ENCODE data around the gene BRF1. TPM values are rescaled to one million over a fixed set of nuclear protein-coding genes. Genes with fewer than 3 reads are reported as not detected.
A peak's percentile ranks its signal among the peaks of the same experiment; 100 is the strongest.

BRF1 gene
- total RNA-seq, 1 donor from 2014 or later: 59.8 TPM

DNA sequence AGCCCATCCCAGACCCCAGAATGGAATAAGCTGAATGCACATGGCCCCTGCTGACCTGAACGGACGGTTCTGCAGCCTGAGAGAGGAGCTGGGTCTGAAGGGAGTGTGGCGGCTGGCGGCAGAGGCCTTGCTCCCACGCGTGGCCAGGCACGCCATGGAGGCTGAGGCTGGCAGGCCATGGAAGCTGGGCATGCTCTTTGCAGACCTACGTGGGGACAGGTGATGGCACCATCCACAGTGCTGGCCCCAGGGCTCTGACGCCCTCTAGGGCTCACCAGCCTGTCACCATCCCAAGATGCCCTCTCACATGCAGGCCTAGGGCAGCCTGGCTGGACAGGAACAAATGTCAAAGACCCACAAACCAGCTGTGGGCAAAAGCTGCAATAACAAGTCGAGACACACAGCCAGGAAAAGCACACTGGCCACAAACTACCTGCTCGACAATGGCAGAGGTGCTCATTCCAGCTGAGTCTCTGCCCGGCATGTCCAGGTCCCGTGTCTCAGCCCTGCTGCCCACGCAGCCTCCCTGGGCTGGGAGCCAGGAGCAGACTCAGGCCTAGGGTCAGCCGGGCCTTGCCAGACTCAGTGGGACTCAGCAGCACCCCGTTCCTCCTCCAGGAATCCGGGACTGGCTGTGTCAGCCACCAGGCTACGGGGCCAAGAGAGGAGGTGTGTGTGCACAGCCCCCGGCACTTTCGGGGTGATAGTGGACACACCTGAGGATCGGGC, 32.8 kb downstream of the BRF1 start:
- DNase-seq: no peak

DNA sequence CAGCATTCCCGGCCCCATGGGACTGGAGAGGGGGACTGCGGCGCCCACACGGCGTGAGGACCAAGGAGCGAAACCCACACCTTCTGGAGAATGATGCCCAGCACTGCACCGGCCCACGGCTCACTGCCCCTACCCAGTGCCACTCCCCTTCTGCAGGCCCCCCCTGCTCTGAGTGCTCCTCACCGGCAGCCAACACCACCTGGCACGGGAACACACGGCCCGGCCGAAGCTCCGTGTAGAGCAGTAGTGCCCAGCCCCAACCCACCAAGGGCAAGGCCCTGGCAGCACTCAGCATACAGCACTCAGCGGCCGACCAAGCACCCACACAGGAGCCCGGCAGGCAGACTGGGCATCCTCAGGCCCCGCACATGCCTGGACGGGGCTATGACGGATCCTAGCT, 39.0 kb downstream of the BRF1 start:
- no peak for DNase-seq

DNA sequence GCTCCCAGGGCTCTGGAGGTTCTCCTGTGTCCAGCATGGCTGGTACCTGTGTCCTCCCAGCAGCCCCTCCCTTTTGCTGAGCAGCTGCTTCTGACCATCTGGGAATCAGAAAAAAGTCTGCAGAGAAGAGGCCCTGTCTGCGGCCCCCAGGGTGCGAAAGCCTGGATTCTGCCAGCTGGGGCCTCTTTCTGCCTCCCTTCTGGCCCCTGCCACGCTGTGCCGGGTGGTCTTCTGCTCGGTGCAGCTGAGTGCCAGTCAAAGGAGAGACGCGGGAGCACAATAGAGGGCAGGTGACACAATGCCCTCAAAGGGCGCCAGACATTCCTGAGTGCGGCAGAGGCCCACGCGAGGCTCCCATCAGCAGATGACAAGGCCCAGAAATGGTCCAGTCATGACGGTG, 39.8 kb downstream of the BRF1 start:
- peak; percentile 27 for DNase-seq

DNA sequence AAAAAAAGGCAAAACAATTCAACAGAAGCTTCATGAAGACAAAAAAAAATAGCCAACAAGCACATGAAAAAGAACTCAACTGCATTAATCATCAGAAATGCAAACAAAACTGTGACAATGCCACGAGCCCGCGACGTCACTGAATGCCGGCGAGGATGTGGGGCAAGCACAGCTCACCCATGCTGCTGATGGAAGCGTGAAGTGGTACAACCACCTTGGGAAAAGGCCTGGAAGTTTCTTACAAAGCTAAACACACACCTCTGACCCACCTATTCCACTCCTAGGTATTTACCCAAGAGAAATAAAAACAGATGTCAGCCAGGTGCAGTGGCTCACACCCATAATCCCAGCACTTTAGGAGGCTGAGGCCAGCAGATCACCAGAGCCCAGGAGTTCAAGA, 42.0 kb downstream of the BRF1 start:
- DNase-seq: no peak

DNA sequence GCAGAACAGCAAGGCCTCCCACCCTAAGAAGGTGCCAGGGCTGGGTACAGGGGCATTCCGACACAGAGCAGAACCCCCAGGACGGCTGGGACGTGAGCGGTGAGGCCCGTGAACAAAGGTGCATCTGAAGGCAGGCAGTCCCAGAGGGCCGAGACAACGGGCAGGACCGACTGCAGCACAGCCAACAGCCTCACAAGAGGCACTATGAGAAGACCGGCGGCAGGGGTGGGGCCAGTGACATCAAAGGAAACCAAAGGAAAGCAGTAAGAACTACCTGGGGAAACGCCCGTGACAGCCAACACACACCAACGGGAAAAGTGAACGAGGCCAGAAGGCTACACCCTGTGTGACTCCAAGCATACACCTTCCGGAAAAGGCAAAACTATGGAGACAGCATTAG, 43.3 kb downstream of the BRF1 start:
- no peak for DNase-seq

DNA sequence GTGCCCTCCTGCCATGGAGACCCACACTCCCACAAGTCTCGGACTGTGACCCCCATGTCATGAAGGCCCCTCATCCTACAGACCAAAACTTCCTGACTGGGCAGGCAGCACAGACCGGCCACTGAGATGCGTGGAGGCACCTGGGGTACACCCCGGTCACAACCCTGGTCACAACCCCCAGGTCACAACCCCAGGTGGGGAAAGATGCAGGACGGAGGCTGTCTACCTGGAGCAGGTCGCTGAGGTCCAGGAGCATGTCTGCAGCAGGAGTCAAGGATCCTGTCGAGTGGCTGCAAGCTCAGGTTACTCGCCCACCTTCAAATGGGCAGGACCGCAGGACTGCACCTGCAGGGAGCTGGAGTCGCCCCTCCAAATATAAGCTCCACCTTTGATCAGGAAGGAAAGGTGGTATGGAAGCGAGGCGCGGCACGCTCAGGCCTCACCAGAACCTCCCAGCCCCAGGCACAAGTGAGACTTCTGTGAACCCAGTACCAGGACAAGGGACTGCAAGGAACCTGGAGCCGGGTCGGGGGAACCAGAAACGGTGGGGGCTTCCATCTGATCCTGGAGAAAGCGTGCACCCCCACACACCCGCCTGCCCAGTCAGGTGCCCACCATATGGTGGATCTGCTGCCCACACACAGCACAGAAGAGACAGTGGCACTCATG, 44.4 kb downstream of the BRF1 start:
- DNase-seq: no peak

DNA sequence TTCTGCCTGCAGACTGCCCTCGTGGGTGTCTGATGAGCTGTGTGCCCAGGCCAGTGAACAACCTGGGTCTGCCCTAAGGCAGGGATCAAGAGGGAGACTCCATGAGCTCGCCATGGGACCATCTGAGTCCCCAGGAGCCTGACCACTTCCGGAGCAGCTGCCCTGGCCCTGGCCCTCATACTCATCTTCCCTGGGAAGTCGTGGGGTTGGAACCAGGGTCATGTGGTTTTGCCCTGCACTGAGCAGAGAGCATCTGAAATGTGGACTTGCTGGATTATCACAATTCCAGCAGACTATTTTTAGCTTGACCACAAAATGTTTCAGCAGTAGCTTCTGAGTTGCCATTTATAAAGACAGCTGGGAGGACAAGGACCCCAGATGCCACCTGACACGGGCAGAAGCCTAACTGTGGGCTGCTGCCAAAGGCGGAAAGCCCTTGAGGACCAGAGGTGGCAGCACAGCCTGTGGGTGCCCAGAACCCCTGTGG, 45.7 kb downstream of the BRF1 start:
- peak; percentile 73 for DNase-seq

DNA sequence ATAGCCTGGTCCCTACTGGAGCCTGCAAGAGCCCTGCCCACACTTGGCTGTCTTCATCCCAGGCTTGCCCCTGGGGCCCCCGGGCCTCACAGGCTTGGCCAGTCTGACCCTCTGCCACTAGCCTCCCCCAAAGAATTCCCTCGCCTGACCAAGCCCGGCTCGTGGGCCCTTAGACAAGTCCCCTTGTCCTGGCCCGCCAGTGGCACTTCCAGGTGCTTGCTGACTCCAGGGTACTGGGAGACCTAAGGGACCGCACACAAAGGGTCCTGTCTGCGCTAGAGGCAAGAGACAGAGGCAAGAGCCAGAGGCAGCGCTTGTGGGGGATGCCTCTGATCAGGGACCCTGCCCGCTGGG, 47.5 kb downstream of the BRF1 start:
- no peak for DNase-seq

DNA sequence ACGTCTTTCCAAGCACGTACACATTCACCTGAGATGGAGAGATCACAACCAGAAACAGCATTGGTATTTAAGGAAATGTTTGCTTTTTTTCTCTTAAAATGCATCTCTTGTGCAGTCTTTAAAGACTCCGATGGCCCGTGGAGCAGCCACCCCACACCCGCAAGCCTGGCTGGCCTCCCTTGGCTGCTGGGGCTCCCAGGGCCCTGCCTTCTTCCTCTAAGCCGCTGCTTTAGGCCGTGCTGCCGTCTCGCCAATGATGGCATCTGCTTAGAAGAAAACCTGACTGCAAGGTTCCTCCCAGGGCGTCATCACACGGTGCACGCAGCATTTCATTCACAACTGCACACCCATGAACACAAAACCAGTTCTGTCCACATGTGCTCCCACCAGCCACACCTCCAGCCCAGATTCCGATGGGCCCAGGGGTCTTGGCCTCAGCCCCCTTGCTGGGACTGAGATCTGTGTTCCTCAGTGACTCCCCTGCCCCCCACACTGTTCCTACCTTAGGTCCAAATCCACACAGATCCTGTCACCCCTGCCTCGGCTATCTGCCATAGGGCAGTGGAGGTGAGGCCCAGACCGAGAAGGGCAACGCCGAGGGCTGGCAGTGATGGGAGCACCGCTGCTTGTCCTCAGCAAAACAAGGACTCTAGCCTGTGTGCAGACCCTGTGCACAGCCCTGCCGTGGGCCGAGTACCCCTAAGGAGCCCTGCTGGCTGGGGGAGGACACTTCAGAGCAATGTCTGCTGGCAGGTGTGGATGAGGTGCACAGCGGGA, 48.1 kb downstream of the BRF1 start:
- no peak for DNase-seq

DNA sequence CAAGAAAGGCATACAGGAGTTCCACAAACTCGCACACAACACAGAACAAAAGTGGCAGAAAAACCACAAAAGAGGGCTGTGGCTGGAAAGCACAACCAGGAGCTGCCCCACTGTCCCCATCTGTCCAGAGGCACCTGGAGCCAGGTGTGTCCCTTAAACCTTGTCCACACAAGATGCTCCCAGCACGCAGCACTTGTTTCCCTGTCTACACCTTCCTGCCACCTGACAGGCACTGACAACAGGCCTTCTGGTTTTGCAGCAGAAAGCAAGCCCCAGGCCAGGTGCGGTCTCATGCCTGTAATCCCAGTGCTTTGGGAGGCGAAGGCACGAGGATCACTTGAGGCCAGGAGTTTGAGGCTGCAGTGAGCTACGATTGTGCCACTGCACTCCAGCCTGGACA, 48.9 kb downstream of the BRF1 start:
- no peak for DNase-seq

DNA sequence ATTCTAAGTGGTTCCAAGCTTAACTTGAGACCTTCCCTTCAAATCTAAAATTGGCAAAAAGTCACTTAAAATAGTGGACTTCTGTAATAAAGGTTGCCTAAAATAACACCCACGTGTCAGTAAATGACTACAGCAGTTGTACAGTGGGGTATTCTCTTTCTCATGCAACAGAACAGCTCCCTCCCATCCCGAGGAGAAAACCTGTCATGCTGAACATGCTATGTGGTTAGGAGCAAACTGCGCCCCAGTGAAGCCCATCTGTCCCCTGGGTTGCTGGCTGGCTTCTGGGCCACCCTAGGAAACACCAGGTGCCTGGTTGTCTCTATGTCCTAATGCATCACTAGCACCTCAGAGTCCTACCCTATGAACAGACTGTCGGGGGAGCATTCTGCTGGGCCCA, 49.8 kb downstream of the BRF1 start:
- DNase-seq: no peak

DNA sequence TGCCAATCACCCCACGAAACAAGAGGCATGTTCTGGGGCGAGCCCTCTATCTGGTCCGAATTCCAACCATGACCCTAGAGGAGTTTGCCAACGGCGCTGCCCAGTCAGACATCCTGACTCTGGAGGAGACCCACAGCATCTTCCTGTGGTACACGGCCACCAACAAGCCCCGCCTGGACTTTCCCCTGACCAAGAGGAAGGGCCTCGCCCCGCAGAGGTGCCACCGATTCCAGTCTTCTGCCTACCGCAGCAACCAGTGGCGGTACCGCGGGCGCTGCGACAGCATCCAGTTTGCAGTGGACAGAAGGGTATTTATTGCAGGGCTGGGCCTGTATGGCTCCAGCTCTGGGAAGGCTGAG, 50.8 kb downstream of the BRF1 start:
- DNase-seq: no peak

DNA sequence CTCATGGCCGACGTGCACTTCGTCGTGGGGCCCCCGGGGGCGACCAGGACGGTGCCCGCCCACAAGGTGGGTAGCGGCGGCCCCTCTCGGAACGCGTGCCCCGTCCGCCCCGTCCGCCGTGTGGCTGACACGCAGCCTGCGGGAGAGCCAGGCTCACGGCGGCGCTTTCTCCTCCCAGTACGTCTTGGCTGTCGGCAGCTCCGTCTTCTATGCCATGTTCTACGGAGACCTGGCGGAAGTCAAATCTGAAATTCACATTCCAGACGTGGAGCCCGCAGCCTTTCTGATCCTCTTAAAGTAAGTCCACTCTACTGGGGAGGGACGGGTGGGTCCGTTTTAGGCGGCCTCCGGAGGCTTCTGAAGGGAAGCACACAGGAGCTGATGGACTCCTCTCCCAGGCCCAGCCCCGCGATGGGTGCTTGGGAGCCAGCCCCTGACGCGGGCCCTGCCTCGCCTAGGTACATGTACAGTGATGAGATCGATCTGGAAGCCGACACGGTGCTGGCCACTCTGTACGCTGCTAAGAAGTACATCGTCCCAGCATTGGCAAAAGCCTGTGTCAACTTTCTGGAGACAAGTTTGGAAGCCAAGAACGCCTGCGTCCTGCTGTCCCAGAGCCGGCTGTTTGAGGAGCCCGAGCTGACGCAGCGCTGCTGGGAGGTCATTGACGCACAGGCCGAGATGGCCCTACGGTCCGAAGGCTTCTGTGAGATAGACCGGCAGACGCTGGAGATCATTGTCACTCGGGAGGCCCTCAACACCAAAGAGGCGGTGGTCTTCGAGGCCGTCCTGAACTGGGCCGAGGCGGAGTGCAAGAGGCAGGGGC, 51.4 kb downstream of the BRF1 start:
- peak; percentile 33 for DNase-seq

DNA sequence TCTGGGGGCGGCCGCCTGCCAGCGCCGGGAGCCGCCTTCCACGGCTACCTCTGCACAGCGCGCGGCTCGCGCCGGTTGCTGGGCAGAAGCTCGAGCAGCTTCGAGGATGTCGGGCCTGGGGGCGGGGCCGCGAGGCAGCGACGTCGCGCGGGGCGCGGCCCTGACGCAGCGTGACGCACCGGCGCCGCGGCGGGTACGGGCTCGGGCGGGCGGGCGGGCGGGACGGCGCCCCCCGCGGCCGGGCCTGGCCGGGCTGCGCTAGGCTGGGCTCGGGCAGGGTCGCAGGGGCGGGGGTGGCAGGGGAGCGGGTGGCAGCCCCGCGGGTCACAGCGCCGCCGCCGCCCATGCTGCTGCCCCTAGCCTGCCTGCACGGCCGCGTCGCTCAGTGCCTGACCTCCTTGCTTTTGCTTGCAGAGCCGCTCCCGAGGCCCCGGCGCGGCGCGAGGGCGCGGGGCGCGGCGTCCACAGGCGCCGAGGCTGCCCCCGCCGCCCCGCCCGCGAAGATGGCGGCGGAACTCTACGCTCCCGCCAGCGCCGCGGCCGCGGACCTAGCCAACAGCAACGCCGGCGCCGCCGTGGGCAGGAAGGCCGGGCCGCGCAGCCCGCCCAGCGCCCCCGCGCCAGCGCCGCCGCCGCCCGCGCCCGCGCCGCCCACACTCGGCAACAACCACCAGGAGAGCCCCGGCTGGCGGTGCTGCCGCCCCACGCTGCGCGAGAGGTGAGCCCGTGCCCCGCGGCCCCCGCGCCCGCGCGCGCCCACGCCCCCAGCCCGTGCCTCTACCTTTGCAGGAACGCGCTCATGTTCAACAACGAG, 52.2 kb downstream of the BRF1 start, which contains the start of gene BTBD6:
BTBD6 (plus strand) TSS at position 166 of the 814 bp plus-strand sequence; CDS start at position 345, 179 bp downstream.
- peak; percentile 94 for DNase-seq

DNA sequence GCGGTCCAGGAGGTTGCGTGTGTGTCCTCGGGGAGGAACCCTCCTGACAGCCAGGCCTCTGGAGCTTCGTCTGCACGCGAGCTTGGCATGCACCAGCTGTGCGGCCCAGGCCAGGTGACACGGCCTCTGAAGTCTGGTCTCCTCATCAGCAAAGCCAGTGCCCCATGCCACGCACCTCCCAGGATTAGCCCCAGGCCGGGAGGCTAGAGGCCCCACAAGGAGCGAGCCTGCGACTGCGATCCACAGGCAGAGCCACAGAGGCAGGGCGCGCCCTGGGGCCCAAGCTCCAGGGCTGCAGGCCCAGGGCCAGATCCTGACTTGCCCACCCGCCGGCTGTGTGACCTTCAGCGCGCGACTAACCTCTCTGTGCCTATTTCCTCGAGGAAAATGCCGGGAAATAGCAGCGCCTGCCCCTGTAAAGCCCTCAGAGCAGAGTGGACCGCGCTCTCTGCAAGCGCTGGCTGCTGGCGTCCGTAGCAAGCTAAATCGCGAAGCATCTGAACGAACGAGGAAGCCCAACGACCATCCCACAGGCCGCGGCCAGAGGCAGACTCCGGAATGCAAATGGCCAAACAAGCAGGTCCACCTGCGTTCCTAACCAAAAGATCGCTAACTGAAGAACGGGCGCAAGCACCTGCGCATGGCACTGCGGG, 53.0 kb downstream of the BRF1 start:
- DNase-seq: no peak

DNA sequence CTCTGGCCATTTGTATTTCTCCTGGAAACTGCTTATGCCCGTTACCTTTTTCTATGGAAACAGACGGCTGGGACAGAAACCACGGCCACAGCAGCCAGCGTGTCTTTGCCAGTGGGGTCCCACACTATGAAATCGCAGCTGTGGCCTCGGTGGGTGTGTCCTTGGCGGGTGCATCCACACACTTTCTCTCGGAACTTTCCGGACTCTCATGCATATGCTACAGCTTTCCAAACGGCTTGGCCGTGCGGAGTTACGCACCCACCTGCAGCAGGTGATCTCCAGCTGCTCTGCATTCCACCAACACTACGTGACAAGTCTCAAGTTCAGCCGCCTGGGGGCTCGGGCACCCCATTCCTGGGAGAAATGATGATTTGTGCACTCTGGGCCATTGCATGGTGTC, 53.8 kb downstream of the BRF1 start:
- no peak for DNase-seq

DNA sequence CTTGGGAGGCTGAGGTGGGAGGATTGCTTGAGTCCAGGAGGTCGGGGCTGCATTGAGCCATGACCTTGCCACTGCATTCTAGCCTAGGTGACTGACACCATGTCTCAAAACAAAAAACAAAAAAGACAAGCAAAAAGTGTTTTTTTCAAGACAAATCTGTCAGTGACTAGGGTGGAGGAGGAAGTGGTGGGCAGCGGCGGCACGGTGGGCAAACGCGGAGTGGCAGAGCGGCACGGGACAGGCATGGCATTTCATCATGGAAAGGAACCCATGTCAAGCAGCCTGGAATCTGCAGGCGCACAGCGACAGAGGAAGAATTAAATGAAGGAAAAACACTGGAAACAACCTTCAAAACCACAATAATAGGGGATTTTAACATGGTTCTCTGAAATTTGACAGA, 56.5 kb downstream of the BRF1 start:
- DNase-seq: no peak

DNA sequence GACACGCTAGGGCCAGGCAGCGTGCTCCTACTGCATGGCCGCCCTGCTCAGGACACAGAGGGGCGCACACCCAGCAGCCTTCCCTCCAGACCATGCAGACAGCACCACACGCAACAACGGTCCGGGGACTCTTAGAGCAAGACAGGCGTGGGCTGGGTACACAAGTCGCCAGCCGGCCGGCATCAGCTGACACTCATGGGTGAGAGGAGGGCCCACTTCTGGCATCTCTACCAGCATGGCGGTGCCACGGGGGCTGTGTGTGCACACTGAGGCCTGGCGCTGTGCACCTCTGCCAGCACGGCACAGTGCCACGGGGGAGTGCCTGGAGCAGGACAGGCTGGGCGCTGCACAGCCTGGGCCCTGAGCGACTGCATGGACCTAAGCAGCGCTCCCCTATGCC, 59.2 kb downstream of the BRF1 start:
- DNase-seq: no peak

DNA sequence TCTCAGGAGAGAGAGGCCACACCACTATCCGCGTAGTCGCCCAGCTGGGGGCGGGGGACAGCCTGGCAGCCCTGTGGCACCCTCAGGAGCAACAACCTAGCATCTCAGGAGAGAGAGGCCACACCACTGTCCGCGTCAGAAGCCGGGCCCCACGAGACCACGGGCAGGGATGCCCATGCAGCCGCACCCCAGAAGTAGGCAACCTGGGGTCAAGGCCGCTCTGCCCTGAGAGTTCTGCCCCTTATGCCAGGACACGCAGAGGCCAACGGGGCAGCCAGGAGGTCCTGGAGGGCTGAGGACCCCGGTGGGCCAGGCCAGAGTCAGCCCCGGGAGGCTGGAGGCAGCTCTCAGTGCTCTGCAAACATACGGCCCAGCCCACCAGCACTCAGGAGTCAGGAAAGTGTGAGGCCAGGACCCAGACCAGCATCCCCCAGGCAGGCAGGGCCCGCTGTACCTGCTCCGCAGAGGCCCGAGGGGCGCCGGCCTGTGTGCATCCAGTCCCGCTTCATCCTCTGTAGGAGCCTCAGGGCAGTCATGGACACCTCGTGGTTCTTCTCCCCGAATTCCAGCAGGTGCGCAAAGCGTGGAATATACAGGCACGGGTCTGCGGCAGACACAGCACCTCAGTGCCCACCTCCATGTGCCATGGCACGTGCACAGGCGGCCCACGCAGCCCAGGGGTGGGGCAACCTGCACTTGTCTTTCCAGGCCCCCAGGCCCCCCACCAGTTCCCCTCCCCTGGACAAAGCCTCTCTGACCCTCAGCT, 59.8 kb downstream of the BRF1 start:
- no peak for DNase-seq

DNA sequence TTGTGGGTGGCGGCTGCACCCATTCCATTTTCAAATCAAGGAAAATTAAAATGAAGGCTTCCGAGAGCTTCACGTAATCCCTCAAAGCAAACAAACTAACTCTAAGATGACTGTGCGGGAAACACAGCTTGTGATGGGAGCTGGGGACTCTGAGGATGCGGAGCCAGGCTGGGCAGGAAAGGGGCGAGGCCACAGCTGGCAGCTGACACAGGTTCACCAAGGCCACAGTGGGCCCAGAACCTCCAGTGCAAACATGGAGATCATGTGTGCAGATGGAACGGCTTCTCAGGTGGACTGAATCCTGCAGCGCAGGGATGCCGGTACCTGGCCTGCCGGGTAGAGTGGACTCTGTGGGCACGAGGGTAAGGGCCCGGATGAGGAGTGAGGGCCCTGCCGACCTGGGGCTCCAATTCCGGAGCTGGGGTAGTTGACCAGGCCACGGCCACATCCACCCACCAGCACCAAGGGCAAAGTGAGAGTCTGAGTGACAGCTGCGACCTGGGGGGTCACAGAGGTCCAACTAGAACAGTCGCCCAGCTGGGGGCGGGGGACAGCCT, 71.6 kb downstream of the BRF1 start:
- DNase-seq: no peak

All from tongue (tissue), 2 donors.